ENCODE measurements around the gene BLVRB. TPM values are rescaled to one million over a fixed set of nuclear protein-coding genes. Genes with fewer than 3 reads are reported as not detected.

The BLVRB gene
- total and polyA plus RNA-seq, 4 donors = 132 to 1,243 (median 252) TPM

GRCh38 chr19:40460185-40460584, 5.4 kb downstream of the BLVRB start:
- H3K36me3 ChIP-seq (ENCODE audit: control insufficient read depth in 4 of 4, insufficient read depth in 3 of 4, low read depth in 1 of 4, low read length in 3 of 4) = peaks cover 0 to 10% (median 2%) of the 10 kb centered on the region in 4 donors
- H3K27ac ChIP-seq (ENCODE audit: low read depth in 1 of 2, low read length in 2 of 2) = no peak overlapping the region
- H3K9ac ChIP-seq (ENCODE audit: low read depth in 1 of 2, low read length in 2 of 2) = no peak overlapping the region
- no peaks in the 10 kb centered on the region for H3K9me3 ChIP-seq (ENCODE audit: control insufficient read depth in 4 of 4, low read length in 3 of 4)
- H3K4me1 ChIP-seq (ENCODE audit: control insufficient read depth in 4 of 4, insufficient read depth in 4 of 4, low read length in 3 of 4) = peaks cover 0 to 36% (median 25%) of the 10 kb centered on the region in 4 donors
- WGBS = 90% methylated on average over 3 of the region's 3 CpGs
- H3K27me3 ChIP-seq (ENCODE audit: control insufficient read depth in 4 of 4, insufficient read depth in 4 of 4, low read length in 3 of 4) = no peaks in the 10 kb centered on the region
- DNase-seq (ENCODE audit: low spot score) = no peak
- H3K4me3 ChIP-seq (ENCODE audit: low read depth in 1 of 3, low read length in 3 of 3) = no peak overlapping the region
- TF ChIP-seq RAD21 (IDR thresholded peaks at IDR 0.05) (no peak), YY1 (IDR thresholded peaks at IDR 0.05) (no peak), REST (IDR thresholded peaks at IDR 0.05) (no peak), HNF4G (IDR thresholded peaks at IDR 0.05) (no peak), RXRA (IDR thresholded peaks at IDR 0.05) (no peak), FOXA2 (IDR thresholded peaks at IDR 0.05) (no peak)

GRCh38 chr19:40458597-40458974, 7.0 kb downstream of the BLVRB start:
- TF ChIP-seq HNF4G (IDR thresholded peaks at IDR 0.05) (no peak), RXRA (IDR thresholded peaks at IDR 0.05) (no peak), FOXA2 (IDR thresholded peaks at IDR 0.05) (no peak), HNF4A (conservative IDR thresholded peaks at IDR 0.05) (no peak), ZBTB33 (IDR thresholded peaks at IDR 0.05) (no peak), MAX (IDR thresholded peaks at IDR 0.05) (no peak), ATF3 (IDR thresholded peaks at IDR 0.05) (no peak), CTCF (IDR thresholded peaks at IDR 0.05; ENCODE audit: low read depth, low read length, missing input control) (no peak), YY1 (IDR thresholded peaks at IDR 0.05) (no peak)
- Histone ChIP-seq H3K27ac (ENCODE audit: low read depth in 1 of 2, low read length in 2 of 2) (no peak overlapping the region), H3K9me3 (ENCODE audit: control insufficient read depth in 4 of 4, low read length in 3 of 4) (no peaks in the 10 kb centered on the region), H3K4me1 (ENCODE audit: control insufficient read depth in 4 of 4, insufficient read depth in 4 of 4, low read length in 3 of 4) (peaks cover 0 to 21% (median 17%) of the 10 kb centered on the region in 4 donors), H3K4me3 (ENCODE audit: low read depth in 1 of 3, low read length in 3 of 3) (no peak overlapping the region), H3K36me3 (ENCODE audit: control insufficient read depth in 4 of 4, insufficient read depth in 3 of 4, low read depth in 1 of 4, low read length in 3 of 4) (peaks cover 2 to 14% (median 3%) of the 10 kb centered on the region in 4 donors), H3K27me3 (ENCODE audit: control insufficient read depth in 4 of 4, insufficient read depth in 4 of 4, low read length in 3 of 4) (no peaks in the 10 kb centered on the region), H3K9ac (ENCODE audit: low read depth in 1 of 2, low read length in 2 of 2) (no peak overlapping the region)
- DNase-seq (ENCODE audit: low spot score) = no peak
- WGBS = 98% methylated on average over 3 of the region's 3 CpGs

Measured in liver (tissue), 9 donors.